KMS-11 (cell line): ENCODE results near the gene WASL.

Experiments used
- H2AFZ ChIP-seq: fragments of 200-600 bp; sonication (generic); 2 replicates; pipeline ENCODE4 v1.6.1; 2016; ENCODE audit warnings: antibody characterized with exemption, mixed run types, low read depth
- H3K27ac ChIP-seq: fragments of 200-600 bp; sonication (generic); 2 replicates; pipeline ENCODE4 v1.6.1; 2016; ENCODE audit warnings: mild to moderate bottlenecking, mixed run types
- H3K27me3 ChIP-seq: fragments of 200-600 bp; sonication (generic); 2 replicates; pipeline ENCODE4 v1.6.1; 2017; ENCODE audit warnings: mild to moderate bottlenecking, low read depth, mixed run types, moderate library complexity; ENCODE audit not compliant: insufficient read depth
- H3K36me3 ChIP-seq: fragments of 200-600 bp; sonication (generic); 2 replicates; pipeline ENCODE4 v1.6.1; 2017; ENCODE audit warnings: mild to moderate bottlenecking, mixed run types; ENCODE audit not compliant: insufficient read depth
- H3K4me1 ChIP-seq: fragments of 200-600 bp; sonication (generic); 2 replicates; pipeline ENCODE4 v1.6.1; 2016; ENCODE audit warnings: mild to moderate bottlenecking, low read depth, mixed run types; ENCODE audit not compliant: poor library complexity, severe bottlenecking
- H3K4me2 ChIP-seq: fragments of 200-600 bp; sonication (generic); 2 replicates; pipeline ENCODE4 v1.7.0; 2016; ENCODE audit warnings: mild to moderate bottlenecking, mixed run types
- H3K4me3 ChIP-seq: fragments of 200-600 bp; sonication (generic); IDR thresholded peaks from 2 replicates; pipeline ENCODE4 v1.6.1; 2017; ENCODE audit warnings: low read depth, low read length, mixed read lengths; ENCODE audit not compliant: insufficient read depth
- H3K79me2 ChIP-seq: fragments of 200-600 bp; sonication (generic); 2 replicates; pipeline ENCODE4 v1.6.1; 2016; ENCODE audit warnings: low read depth, mixed run types; ENCODE audit not compliant: insufficient read depth
- H3K9ac ChIP-seq: fragments of 200-600 bp; sonication (generic); 2 replicates; pipeline ENCODE4 v1.6.1; 2016; ENCODE audit warnings: mild to moderate bottlenecking, mixed run types
- H4K20me1 ChIP-seq: fragments of 200-600 bp; sonication (generic); 2 replicates; pipeline ENCODE4 v1.6.1; 2016; ENCODE audit warnings: mild to moderate bottlenecking, mixed run types; ENCODE audit not compliant: insufficient read depth
- CTCF ChIP-seq: fragments of 200-600 bp; sonication (generic); conservative IDR thresholded peaks from 2 replicates; pipeline ENCODE4 v1.6.1; 2017; ENCODE audit warnings: low read depth, mild to moderate bottlenecking, antibody characterized with exemption, low read length, moderate library complexity, mixed read lengths

Gene WASL

DNA sequence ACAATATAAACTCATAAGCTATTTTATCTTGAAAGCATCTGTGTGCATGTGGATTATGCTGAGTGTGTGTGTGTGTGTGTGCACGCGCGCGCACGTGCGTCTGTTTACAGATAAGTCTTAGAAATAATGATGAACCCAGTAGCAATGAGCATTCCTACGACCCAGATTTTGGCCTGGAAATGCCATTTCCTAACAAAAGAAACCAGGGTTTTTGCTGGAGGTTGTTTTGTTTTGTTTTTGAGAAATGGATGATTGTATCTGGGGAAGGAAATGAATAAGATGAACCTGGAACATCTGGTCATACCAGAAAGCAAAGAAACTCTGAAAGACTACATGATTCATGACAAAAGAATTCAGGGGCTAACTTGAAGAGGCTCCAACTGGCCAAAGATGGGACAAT is 115.2 kb downstream of the WASL start:
- Histone ChIP-seq H2AFZ (no peak overlapping the region), H3K4me1 (no peaks in the 10 kb centered on the region), H3K4me2 (no peak overlapping the region), H3K4me3 (no peak overlapping the region), H3K27ac (no peak overlapping the region), H3K9ac (no peak overlapping the region), H3K36me3 (no peaks in the 10 kb centered on the region), H3K79me2 (no peaks in the 10 kb centered on the region), H4K20me1 (no peaks in the 10 kb centered on the region), H3K27me3 (no peaks in the 10 kb centered on the region)
- no peak for TF ChIP-seq CTCF

- no peak for TF ChIP-seq CTCF
- H4K20me1 ChIP-seq, result no peaks in the 10 kb centered on the region
- H3K79me2 ChIP-seq, result no peaks in the 10 kb centered on the region
- H3K36me3 ChIP-seq, result no peaks in the 10 kb centered on the region
- H3K27me3 ChIP-seq, result no peaks in the 10 kb centered on the region
- no peak overlapping the region for H3K4me3 ChIP-seq
- no peak overlapping the region for H3K4me2 ChIP-seq
- no peak overlapping the region for H3K27ac ChIP-seq
- no peak overlapping the region for H3K9ac ChIP-seq
- no peaks in the 10 kb centered on the region for H3K4me1 ChIP-seq
- H2AFZ ChIP-seq, result no peak overlapping the region
Observed at GRCh38 chr7:123632808-123633207, 116.0 kb downstream of the WASL start.
